ENCODE results near the gene ZBED2.

Gene ZBED2

DNA sequence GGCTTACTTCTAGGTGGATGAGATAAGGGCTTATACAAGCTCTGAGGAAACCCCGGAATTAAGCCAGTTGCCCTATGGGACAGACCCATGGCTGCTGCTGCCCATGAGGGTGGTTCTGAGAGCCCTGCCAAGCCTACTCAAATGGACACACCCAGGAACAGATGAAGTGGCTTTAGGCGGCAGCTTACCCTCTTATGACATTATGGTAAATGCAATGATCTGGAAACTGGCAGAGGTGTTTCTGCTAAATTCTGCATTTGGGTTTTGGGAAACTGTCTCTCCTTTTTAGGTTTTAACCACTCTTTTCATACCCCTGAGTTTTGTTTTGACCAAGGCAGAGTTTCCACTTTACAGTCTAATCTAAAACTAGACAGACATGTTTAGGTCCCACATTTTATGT, 9.0 kb upstream of the ZBED2 start:
- in situ Hi-C loops (cut with MboI; ENCODE audit: low sequenced_read_pairs), result no loop called here

DNA sequence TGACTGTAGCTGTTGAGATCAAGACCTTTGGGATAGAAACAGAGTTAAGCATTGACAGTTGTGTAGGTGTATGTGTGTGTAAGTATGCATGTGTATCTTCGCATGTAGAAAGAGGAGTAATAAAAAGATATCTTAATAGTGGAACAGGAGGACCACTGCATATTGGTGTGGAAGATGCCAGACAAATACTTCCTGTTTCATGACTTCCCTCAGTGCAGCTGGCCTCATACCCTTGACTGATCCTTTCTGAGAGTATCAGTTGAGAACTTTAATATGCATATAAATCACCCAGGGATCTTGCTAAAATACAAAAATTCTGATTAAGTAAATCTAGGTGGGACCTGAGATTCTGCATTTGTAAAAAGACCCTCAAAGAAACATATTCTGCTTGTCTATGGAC, 8.5 kb upstream of the ZBED2 start:
- in situ Hi-C loops (cut with MboI; ENCODE audit: low sequenced_read_pairs), result no loop called here

DNA sequence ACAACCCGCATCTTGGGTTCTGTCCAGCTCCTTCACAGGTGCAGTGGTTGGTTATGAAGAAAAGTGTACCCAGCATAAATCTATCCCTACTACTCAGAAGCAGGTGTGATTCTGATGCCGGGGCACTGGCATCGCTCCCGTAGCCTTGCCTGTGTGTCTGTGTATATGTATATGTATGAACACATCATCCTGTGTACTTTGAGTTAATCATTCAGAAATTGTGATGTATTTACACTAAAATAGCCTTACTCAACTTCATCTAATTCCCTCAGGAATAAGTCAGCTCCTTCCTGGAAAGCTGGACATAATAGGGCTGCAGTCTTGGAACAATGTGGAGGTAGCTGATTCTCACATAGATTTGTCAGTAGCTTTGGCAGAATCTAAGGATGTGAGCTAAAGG, 6.7 kb upstream of the ZBED2 start:
- in situ Hi-C loops (cut with MboI; ENCODE audit: low sequenced_read_pairs), result no loop called here

DNA sequence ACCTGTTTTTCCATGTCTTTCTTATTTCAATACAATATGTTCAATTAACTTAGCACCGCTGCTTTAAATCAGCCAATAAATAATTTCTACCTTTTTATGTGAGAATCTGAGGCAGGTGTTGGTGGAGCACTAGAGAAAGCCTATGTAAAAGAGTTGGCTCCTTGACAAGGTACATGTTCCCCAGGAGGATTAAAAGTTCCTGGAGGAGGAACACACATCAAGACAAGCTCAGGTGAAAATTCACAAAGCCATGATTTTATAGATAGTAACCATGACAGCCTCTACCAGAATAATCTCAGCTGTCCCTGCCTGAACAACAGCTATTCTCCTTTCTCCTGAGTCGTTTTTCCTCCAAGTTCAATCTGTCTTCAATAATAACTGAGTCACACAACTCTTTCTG, 3.4 kb upstream of the ZBED2 start:
- in situ Hi-C loops (cut with MboI; ENCODE audit: low sequenced_read_pairs), result no loop called here

DNA sequence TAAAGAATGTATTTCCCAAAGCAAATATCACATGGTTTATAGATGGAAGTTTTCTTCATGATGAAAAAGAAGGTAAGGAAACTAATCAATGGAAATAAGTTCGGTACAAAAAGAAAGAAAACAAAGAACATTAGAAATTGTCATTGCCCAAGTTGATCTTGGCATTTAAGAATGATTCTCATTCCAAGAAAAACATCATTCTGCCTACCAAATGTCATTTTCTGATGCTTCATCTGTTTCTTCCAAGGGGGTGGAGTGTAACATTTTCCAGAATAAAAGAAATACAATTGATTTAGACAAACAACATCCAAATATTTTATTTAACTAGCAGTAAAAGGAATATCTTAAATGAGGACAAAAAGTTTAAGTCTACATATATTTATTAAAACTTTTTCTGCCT, 3.0 kb upstream of the ZBED2 start:
- in situ Hi-C loops (cut with MboI; ENCODE audit: low sequenced_read_pairs), result no loop called here

- in situ Hi-C loops (cut with MboI; ENCODE audit: low sequenced_read_pairs), result no loop called here
These were observed 1.2 kb upstream of the ZBED2 start for GRCh38 chr3:111596328-111596727.

DNA sequence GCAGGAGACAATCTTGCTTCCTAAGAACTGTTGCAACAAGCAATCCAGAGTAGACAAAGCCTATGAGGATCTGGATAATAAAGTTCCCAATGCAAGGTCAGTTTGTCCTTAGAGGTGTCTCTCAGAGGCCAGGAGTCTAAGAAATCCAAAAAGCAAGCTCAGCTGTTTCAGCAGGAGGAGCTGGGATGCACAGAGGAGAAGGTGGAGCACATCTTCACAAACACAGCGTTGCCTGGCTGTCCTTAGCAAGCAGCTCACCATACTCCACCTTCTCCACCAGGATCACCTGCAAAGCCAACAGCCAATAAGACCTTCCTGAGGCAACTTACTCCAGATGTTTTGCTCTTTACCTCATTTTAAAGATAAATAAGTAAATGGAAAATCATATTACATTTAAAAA, 365 bp downstream of the ZBED2 start:
- in situ Hi-C loops (cut with MboI; ENCODE audit: low sequenced_read_pairs), result no loop called here

DNA sequence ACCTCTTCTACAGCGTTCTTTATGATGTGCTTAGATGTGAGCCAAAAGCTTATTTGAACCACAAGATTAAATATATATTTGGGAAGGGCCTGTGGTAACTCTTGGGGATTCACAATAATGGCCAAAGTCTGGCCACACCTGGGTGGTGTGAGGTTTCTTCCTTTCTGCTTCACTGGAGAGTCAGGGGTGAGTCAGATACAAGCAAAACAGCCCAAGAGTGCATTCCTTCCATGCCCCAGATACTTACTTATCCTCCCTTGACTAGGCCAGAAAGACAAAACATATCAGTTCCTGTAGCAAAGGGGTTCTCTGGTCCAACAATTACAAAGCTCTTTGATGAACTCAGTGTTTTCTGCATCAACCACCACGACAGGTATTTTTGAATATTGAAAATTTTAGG, 941 bp downstream of the ZBED2 start:
- in situ Hi-C loops (cut with MboI; ENCODE audit: low sequenced_read_pairs), result no loop called here

DNA sequence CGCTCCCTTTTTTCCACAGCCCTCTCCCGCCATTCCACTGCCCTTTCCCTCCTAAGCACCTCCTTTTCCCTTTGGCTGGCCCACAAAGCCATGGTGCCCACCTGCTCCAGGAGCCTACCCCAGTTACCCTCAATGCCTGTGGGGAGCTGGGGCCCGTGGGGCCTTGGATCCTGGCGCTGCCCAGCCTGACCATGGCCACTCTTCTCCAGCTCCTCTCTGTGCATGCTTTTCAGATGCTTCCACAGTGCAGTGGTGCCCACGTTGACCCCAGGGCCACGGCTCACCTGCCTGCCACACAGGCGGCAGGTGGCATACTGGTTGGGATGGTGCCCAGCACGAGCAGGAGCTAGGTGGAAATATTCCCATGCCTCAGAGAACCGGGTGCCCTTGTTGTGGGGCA, 1.5 kb downstream of the ZBED2 start:
- in situ Hi-C loops (cut with MboI; ENCODE audit: low sequenced_read_pairs), result no loop called here

GRCh38 chr3:111592936-111593335, 2.2 kb downstream of the ZBED2 start:
- in situ Hi-C loops (cut with MboI; ENCODE audit: low sequenced_read_pairs), result no loop called here

DNA sequence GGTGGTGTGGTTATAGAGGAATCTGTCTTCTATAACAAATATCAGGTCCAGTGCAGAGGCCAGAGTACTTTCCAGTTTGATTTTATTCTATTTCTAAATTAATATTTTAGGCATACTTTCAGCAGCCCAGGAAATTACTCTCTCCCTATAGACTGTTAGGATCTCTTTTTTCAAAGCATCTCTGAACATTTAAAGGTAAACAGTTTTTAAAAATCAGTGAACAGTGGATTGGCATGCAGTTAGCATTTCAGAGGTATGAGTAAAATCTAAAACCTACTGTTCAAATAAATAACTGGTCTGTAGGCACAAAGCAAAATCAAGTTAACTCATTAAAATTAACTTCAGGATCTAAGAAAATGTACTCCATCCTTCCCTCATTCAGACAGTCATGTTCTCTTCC, 3.0 kb downstream of the ZBED2 start:
- in situ Hi-C loops (cut with MboI; ENCODE audit: low sequenced_read_pairs), result no loop called here

DNA sequence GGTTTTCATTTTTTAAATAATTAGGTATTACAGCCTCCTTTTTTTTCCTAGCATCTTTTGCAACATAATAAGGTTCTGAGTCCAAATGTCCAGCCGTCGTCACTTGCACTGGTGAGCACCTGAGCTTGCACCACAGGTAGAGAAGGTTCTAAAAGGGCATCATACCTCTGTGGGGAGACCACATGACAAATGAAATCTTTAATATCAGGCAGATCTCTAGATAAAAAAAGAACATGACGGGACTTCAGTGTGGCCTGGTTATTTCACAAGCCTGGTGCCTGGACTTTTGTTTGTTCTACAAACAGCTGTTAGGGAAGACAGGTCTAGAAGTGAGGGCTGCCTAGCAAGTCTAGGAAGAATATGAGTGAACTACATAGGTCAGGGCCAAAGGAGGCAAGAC, 3.6 kb downstream of the ZBED2 start:
- in situ Hi-C loops (cut with MboI; ENCODE audit: low sequenced_read_pairs), result no loop called here

- in situ Hi-C loops (cut with MboI; ENCODE audit: low sequenced_read_pairs), result no loop called here
These were observed 5.0 kb downstream of the ZBED2 start for GRCh38 chr3:111590143-111590491.

DNA sequence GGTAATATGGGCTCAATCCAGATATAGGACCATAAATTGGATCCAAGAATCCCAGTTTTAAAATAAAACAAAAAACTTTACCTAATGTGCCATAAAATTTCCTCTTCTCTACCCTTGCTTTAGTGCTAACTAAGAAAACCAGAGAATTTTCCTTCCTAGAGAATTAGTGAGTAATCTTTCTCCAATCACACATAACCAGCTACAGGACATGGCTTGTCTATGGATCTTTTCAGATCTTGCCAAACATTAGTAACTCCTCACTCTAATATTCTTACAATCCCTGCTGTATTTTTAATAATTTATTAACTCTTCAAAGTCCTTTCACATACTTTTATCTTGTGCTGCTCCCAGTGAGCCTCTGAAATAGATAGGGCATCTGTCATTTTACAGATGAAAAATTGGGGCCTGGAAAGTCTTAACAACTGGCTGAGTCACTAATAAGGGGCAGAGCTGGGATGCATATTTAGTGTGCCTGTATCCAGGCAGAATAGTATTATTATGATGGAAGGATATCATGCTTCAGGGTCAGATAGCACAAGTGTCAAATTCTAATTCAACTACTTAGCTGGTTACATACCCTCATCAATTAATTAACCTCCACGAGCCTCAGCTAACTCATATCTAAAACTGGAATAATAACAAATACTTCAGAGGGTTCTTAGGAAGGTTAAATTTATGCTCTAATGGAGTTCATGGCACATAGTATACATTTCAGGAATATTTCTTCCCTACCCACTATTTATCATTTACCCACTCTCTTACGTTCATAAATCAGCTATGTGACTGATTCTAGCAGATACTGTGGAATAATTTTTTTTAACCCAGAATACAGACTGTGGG, 5.6 kb downstream of the ZBED2 start:
- in situ Hi-C loops (cut with MboI; ENCODE audit: low sequenced_read_pairs), result no loop called here

- in situ Hi-C loops (cut with MboI; ENCODE audit: low sequenced_read_pairs), result no loop called here
These were observed 6.6 kb downstream of the ZBED2 start for GRCh38 chr3:111588527-111588926.

GRCh38 chr3:111585217-111585616, 9.9 kb downstream of the ZBED2 start:
- in situ Hi-C loops (cut with MboI; ENCODE audit: low sequenced_read_pairs), result no loop called here

DNA sequence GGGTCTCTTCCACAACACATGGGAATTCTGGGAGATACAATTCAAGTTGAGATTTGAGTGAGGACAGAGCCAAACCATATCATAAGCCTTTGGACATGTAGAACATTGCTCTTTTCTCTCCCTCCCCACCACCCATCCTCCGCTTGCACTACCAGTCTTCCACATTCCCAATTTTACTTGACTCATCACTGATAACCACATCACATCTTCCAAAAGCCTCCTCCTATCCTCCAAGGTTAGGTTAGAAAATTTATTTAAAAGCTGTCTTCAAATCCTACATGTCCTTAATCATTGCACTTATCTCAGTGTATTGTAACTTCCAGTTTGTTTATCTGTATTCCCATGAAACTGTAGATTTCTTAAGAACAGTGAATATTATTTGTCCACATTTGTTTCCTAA, 10.4 kb downstream of the ZBED2 start:
- in situ Hi-C loops (cut with MboI; ENCODE audit: low sequenced_read_pairs), result no loop called here

DNA sequence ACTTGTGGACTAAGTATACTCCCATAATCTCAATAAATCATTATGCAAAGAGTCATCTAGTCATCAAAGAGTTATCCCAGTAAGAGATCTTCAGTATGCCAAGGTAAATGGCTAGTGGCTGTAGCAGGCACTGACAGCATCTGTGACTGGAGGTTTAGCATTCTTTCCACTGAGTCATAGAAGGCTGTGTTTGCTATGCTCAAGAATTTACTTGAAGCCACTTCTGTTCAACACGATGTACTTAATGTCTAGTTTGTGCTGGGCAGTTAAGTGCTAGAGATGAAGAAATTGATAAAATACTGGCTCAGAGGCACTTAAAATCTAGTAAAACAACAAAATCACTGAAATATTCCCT, 13.0 kb downstream of the ZBED2 start:
- in situ Hi-C loops (cut with MboI; ENCODE audit: low sequenced_read_pairs), result no loop called here

GRCh38 chr3:111581403-111582119, 13.6 kb downstream of the ZBED2 start:
- in situ Hi-C loops (cut with MboI; ENCODE audit: low sequenced_read_pairs), result no loop called here

- in situ Hi-C loops (cut with MboI; ENCODE audit: low sequenced_read_pairs), result no loop called here
These were observed 15.7 kb downstream of the ZBED2 start for GRCh38 chr3:111579495-111579894.

DNA sequence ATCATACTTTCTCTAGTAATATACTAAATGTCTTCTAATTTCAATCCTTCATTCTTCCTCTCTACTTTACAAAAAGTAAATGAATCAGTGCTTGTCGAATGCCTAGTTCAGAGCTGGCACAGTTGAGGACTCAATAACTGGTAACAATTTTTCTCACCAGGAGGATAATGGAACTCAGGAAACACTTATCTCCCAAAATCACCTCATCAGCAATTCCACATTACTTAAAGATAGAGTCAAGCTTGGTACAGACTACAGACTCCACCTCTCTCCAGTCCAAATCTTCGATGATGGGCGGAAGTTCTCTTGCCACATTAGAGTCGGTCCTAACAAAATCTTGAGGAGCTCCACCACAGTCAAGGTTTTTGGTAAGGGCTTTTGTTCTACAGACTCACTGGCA, 16.3 kb downstream of the ZBED2 start:
- in situ Hi-C loops (cut with MboI; ENCODE audit: low sequenced_read_pairs), result no loop called here

GRCh38 chr3:111577798-111578685, 17.1 kb downstream of the ZBED2 start:
- in situ Hi-C loops (cut with MboI; ENCODE audit: low sequenced_read_pairs), result no loop called here
